Neural cell (in vitro differentiated cells): ENCODE measurements around the gene SLC25A13.

ENCODE experiments used
- CTCF ChIP-seq: fragments of 450-650 bp; IDR thresholded peaks from 2 replicates; pipeline ENCODE4 v1.5.1; 2014; ENCODE audit warnings: antibody characterized with exemption, mild to moderate bottlenecking, moderate library complexity; ENCODE audit not compliant: poor library complexity, severe bottlenecking
- EP300 ChIP-seq: fragments of 450-650 bp; conservative IDR thresholded peaks from 2 replicates; pipeline ENCODE4 v1.6.1; 2014; ENCODE audit warnings: antibody characterized with exemption, mild to moderate bottlenecking, moderate library complexity; ENCODE audit not compliant: poor library complexity, severe bottlenecking
- EZH2 ChIP-seq: fragments of 200-600, 300-800 bp; shearing (Covaris generic), sonication (generic); IDR thresholded peaks from 2 replicates; pipeline ENCODE4 v1.6.1; 2014; ENCODE audit warnings: antibody characterized with exemption, low read length, borderline replicate concordance, mild to moderate bottlenecking; ENCODE audit not compliant: insufficient read depth, poor library complexity, severe bottlenecking
- MXI1 ChIP-seq: fragments of 450-650 bp; conservative IDR thresholded peaks from 2 replicates; pipeline ENCODE4 v1.6.1; 2014; ENCODE audit warnings: antibody characterized with exemption, mild to moderate bottlenecking; ENCODE audit not compliant: poor library complexity, severe bottlenecking
- POLR2AphosphoS5 ChIP-seq: IDR thresholded peaks from 2 replicates; pipeline ENCODE4 v1.6.1; 2012
- TAF1 ChIP-seq: IDR thresholded peaks from 2 replicates; pipeline ENCODE4 v1.6.1; 2012; ENCODE audit warnings: low read depth

DNA sequence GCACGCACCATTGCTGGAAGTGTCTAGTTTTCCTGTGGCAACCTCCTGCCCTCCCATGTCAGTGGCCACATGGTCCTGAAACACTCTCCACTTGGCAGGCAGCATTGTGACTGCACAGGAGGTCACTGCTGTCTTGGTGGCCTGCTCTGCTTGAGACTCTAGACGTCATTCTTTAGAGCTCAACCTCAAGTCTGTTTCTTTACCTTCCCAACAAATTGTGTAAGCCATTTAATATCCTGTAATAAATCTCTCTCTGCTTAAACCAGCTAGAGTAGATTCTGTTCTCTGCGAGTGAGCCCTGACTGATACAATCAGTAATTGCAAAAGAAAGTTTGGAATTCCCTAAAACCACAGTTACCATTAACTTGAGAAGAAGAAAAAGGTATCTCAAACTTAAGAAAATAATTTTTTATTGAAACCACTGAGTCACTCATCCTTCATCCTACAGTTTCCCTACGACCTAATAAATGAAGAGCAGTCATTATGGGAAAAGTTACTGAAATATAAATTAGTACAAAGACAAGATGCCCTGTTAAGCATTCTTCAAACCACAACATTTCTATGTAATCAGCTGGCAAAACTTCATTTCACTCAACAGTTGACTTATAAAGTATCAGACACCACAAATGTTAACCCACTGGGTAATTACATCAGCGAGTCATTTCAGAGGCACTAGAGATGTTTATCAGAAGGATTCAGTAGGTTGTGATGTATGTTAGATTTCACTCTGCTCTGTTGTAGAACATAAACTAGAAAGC lies 18.0 kb downstream of the SLC25A13 start:
- TF ChIP-seq CTCF = no peak
- no peak for TF ChIP-seq MXI1
- no peak for TF ChIP-seq EP300
- TF ChIP-seq POLR2AphosphoS5 = no peak
- no peak for TF ChIP-seq EZH2
- TF ChIP-seq TAF1 = no peak
